ENCODE results near the gene GRIN2A.
A peak's percentile ranks its signal among the peaks of the same experiment; 100 is the strongest.

The GRIN2A gene

DNA sequence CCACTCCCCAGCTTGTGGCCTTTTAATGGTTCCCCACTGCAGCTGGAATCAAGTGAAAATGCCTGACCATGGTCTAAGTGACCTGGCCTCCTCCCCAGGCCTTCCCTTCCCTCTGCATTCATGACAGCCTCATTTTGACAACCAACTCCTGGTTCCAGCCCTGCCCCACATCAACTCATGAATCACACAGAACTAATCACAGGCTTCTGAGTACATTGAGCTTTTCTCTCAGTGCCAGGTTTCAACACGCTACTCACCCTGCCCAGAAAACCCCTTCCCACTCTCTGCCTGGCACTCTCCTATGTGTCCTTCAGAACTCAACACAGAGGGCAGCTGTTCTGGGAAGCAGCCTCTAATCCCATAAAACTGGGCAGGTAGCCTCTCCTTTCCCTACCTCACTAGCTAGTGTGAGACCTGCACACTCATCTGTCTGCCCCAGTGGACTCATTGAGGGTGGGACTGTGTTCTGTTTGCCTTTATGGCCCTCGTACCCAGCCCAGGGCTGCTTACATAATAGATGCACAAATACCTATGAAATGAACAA lies 313.6 kb downstream of the GRIN2A start:
- Histone ChIP-seq H3K27ac (ENCODE audit: low read depth, low read length) (no peak overlapping the region), H3K4me3 (ENCODE audit: low read depth, low read length) (no peak overlapping the region), H2AFZ (ENCODE audit: low read length, unreplicated experiment) (no peak overlapping the region), H3K4me1 (ENCODE audit: control insufficient read depth, insufficient read depth, low read length, unreplicated experiment) (no peaks in the 10 kb centered on the region), H3K36me3 (ENCODE audit: insufficient read depth, low read length) (no peaks in the 10 kb centered on the region), H3K27me3 (ENCODE audit: insufficient read depth, low read length) (no peaks in the 10 kb centered on the region), H3K79me2 (ENCODE audit: control insufficient read depth, insufficient read depth, low read length, unreplicated experiment) (no peaks in the 10 kb centered on the region)

DNA sequence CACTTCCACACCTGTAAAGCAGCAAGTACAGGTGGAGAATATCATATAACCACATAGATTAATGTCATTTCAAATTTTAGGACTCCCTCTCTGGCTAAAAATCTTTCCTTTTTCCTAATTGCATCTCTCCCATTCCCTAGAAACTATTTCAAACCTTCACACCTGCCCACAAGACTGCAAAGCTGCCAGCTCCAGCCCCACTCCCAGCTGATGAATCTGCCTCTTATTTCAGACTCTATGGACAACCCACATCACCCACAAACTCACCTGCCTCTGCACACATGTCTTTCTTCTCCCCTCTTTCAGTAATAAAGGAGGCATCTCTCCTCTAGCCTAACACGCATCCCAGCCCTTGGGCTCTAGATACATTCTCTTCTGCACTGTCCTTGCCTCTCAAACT lies 315.1 kb downstream of the GRIN2A start:
- no peaks in the 10 kb centered on the region for H3K27me3 ChIP-seq (ENCODE audit: insufficient read depth, low read length)
- no peak overlapping the region for H3K27ac ChIP-seq (ENCODE audit: low read depth, low read length)
- H2AFZ ChIP-seq (ENCODE audit: low read length, unreplicated experiment): no peak overlapping the region
- no peaks in the 10 kb centered on the region for H3K36me3 ChIP-seq (ENCODE audit: insufficient read depth, low read length)
- no peaks in the 10 kb centered on the region for H3K79me2 ChIP-seq (ENCODE audit: control insufficient read depth, insufficient read depth, low read length, unreplicated experiment)
- no peak overlapping the region for H3K4me3 ChIP-seq (ENCODE audit: low read depth, low read length)
- no peaks in the 10 kb centered on the region for H3K4me1 ChIP-seq (ENCODE audit: control insufficient read depth, insufficient read depth, low read length, unreplicated experiment)

DNA sequence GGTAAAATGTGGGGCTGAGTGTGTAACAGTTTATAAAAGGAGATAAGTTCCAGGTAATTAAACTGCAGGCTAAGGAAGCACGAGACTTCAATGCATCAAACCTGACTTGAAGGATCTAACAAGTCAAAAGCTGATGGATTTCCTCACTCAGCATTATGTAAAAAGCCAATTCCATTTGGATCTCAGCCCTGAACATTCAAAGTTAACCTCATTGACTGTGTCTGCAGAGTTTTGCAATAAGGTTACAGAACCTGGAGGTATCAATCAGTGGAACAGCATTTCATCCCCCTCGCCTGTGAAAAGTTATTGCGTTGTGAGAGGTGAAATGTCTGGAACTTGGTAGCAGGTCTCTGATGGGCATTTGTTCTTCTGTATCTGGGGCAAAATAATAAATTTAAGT lies 317.8 kb downstream of the GRIN2A start:
- no peak overlapping the region for H2AFZ ChIP-seq (ENCODE audit: low read length, unreplicated experiment)
- no peaks in the 10 kb centered on the region for H3K4me1 ChIP-seq (ENCODE audit: control insufficient read depth, insufficient read depth, low read length, unreplicated experiment)
- no peaks in the 10 kb centered on the region for H3K27me3 ChIP-seq (ENCODE audit: insufficient read depth, low read length)
- no peaks in the 10 kb centered on the region for H3K79me2 ChIP-seq (ENCODE audit: control insufficient read depth, insufficient read depth, low read length, unreplicated experiment)
- no peaks in the 10 kb centered on the region for H3K36me3 ChIP-seq (ENCODE audit: insufficient read depth, low read length)
- no peak overlapping the region for H3K27ac ChIP-seq (ENCODE audit: low read depth, low read length)
- H3K4me3 ChIP-seq (ENCODE audit: low read depth, low read length): no peak overlapping the region

DNA sequence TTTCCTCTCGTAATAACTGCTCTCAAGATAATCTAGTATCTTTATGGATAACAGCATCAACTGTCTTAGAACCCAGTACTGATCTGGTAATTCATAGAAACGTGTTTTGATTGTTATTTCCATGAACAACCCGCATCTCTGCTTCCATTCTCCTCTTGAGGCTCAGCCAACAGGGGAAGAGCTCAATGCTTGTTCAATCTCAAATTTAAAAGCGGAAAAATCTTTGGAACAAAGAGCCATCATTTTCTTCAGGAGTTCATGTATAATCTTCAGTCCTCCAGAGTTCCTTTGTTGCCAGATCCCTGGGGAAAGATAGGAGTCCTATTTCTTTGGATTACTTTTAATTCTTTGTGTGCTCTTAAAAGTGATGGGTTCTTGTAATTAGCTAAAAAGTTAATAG lies 319.9 kb downstream of the GRIN2A start:
- Histone ChIP-seq H3K27me3 (ENCODE audit: insufficient read depth, low read length) (no peaks in the 10 kb centered on the region), H3K4me3 (ENCODE audit: low read depth, low read length) (no peak overlapping the region), H3K79me2 (ENCODE audit: control insufficient read depth, insufficient read depth, low read length, unreplicated experiment) (no peaks in the 10 kb centered on the region), H2AFZ (ENCODE audit: low read length, unreplicated experiment) (no peak overlapping the region), H3K27ac (ENCODE audit: low read depth, low read length) (no peak overlapping the region), H3K4me1 (ENCODE audit: control insufficient read depth, insufficient read depth, low read length, unreplicated experiment) (no peaks in the 10 kb centered on the region), H3K36me3 (ENCODE audit: insufficient read depth, low read length) (no peaks in the 10 kb centered on the region)

DNA sequence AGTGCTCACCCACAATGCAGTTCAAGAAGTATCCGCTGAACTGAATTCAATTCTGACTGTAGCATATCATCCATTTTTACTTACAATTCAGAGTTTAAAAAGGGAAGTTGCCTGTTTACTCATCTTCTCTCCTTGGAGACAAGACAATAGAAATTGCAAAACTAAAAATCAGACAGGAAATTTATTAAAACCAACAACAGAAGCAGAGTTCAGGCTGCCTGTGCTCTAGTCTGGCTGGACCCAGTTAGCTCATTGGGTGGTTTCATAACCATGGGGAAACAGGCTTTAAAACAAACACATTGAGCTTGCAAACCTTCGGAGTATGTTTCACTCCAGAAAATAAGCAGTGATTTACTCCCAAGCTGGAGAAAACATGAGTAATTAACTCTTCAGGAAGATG lies 321.4 kb downstream of the GRIN2A start:
- Histone ChIP-seq H3K27ac (ENCODE audit: low read depth, low read length) (no peak overlapping the region), H3K4me1 (ENCODE audit: control insufficient read depth, insufficient read depth, low read length, unreplicated experiment) (no peaks in the 10 kb centered on the region), H3K27me3 (ENCODE audit: insufficient read depth, low read length) (no peaks in the 10 kb centered on the region), H3K4me3 (ENCODE audit: low read depth, low read length) (no peak overlapping the region), H3K36me3 (ENCODE audit: insufficient read depth, low read length) (no peaks in the 10 kb centered on the region), H3K79me2 (ENCODE audit: control insufficient read depth, insufficient read depth, low read length, unreplicated experiment) (no peaks in the 10 kb centered on the region), H2AFZ (ENCODE audit: low read length, unreplicated experiment) (no peak overlapping the region)

DNA sequence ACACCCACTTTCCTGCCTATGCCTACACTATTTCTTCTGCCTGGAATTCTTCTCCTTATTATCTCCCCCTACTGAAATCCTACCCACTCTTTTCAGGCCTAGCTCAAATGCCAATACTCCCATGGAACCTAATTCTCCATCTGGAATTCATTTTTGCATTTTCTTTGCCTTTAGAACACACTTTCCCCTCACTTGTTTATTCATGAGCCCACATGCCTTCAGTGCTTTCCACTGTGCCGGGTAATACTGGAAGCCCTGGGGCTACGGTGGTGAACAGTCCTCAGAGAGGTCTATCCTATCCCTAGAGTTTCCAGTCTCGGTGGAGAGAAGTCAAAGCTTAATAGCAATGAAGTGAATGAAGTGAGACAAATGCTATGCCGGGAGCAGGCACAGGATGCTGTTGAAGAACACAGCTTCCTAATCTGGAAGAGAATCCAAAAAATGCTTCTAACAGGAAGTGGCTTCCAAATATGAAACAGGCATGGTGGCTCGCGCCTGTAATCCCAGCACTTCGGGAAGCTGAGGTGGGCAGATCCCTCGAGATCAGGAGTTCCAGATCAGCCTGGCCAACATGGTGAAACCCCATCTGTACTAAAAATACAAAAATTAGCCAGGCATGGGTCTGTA lies 322.4 kb downstream of the GRIN2A start:
- Histone ChIP-seq H2AFZ (ENCODE audit: low read length, unreplicated experiment) (no peak overlapping the region), H3K4me1 (ENCODE audit: control insufficient read depth, insufficient read depth, low read length, unreplicated experiment) (no peaks in the 10 kb centered on the region), H3K4me3 (ENCODE audit: low read depth, low read length) (no peak overlapping the region), H3K27me3 (ENCODE audit: insufficient read depth, low read length) (no peaks in the 10 kb centered on the region), H3K36me3 (ENCODE audit: insufficient read depth, low read length) (no peaks in the 10 kb centered on the region), H3K27ac (ENCODE audit: low read depth, low read length) (no peak overlapping the region), H3K79me2 (ENCODE audit: control insufficient read depth, insufficient read depth, low read length, unreplicated experiment) (no peaks in the 10 kb centered on the region)

DNA sequence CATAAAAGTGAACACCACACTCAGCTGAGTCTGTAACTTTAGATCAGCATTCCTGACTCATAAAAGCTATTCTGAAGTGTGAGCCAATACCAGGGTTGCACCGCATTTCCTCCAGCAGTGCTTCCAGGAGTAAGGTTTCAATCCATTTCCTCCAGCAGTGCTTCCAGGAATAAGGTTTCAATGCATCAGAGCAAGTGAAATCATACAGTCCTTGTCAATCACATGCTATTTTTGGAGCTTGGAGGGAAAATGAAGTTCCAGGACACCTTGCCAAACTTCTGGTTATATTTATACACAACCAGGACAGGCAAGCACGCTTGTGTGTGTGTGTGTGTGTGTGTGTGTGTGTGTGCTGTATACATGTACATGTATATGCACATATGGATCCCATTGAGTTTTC lies 327.6 kb downstream of the GRIN2A start:
- no peaks in the 10 kb centered on the region for H3K79me2 ChIP-seq (ENCODE audit: control insufficient read depth, insufficient read depth, low read length, unreplicated experiment)
- H3K4me1 ChIP-seq (ENCODE audit: control insufficient read depth, insufficient read depth, low read length, unreplicated experiment): no peaks in the 10 kb centered on the region
- H3K27ac ChIP-seq (ENCODE audit: low read depth, low read length): no peak overlapping the region
- H3K4me3 ChIP-seq (ENCODE audit: low read depth, low read length): no peak overlapping the region
- no peaks in the 10 kb centered on the region for H3K27me3 ChIP-seq (ENCODE audit: insufficient read depth, low read length)
- H3K36me3 ChIP-seq (ENCODE audit: insufficient read depth, low read length): no peaks in the 10 kb centered on the region
- no peak overlapping the region for H2AFZ ChIP-seq (ENCODE audit: low read length, unreplicated experiment)

DNA sequence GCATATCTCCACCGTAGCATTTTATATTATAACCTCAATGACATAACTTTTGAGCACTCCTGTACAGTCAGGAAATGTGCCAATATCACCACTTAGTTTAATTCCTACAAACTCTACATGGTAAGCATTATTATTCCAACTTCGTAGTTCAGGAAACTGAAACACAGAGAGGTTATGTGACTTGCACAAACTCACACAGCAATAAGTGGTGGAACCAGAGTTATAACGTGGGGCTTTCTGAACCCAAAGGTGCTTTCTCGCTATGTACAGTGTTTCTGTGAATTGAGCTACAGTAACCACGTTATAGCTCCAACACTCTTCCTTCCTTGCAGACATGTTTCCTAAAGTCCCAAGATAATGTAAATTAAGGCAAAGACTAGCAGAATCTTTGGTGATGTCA lies 330.2 kb downstream of the GRIN2A start:
- no peak overlapping the region for H2AFZ ChIP-seq (ENCODE audit: low read length, unreplicated experiment)
- no peak overlapping the region for H3K27ac ChIP-seq (ENCODE audit: low read depth, low read length)
- no peaks in the 10 kb centered on the region for H3K36me3 ChIP-seq (ENCODE audit: insufficient read depth, low read length)
- H3K79me2 ChIP-seq (ENCODE audit: control insufficient read depth, insufficient read depth, low read length, unreplicated experiment): no peaks in the 10 kb centered on the region
- H3K4me1 ChIP-seq (ENCODE audit: control insufficient read depth, insufficient read depth, low read length, unreplicated experiment): no peaks in the 10 kb centered on the region
- H3K27me3 ChIP-seq (ENCODE audit: insufficient read depth, low read length): no peaks in the 10 kb centered on the region
- no peak overlapping the region for H3K4me3 ChIP-seq (ENCODE audit: low read depth, low read length)

DNA sequence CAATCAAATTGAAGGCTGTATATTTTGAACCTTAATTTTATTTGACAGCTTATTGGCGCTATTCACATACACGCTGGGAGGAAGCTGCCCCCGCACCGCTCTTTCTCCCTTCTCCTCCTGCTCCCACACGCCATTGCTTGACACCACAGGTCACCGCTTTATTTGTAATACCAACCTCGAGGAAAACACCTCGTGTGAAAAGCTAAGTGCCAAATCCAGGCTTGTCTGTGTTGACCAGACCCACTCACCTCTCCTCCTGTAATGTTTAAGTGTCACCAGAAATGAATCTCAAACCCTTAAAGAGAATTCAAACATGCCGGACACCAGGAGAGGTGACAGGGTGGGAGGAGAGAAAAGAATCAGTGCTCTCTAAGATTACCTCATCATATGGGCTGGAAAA lies 331.4 kb downstream of the GRIN2A start:
- peaks cover 9% of the 10 kb centered on the region for H3K4me1 ChIP-seq (ENCODE audit: control insufficient read depth, insufficient read depth, low read length, unreplicated experiment)
- no peaks in the 10 kb centered on the region for H3K27me3 ChIP-seq (ENCODE audit: insufficient read depth, low read length)
- H3K27ac ChIP-seq (ENCODE audit: low read depth, low read length): no peak overlapping the region
- H3K36me3 ChIP-seq (ENCODE audit: insufficient read depth, low read length): no peaks in the 10 kb centered on the region
- no peak overlapping the region for H3K4me3 ChIP-seq (ENCODE audit: low read depth, low read length)
- no peak overlapping the region for H2AFZ ChIP-seq (ENCODE audit: low read length, unreplicated experiment)
- no peaks in the 10 kb centered on the region for H3K79me2 ChIP-seq (ENCODE audit: control insufficient read depth, insufficient read depth, low read length, unreplicated experiment)

DNA sequence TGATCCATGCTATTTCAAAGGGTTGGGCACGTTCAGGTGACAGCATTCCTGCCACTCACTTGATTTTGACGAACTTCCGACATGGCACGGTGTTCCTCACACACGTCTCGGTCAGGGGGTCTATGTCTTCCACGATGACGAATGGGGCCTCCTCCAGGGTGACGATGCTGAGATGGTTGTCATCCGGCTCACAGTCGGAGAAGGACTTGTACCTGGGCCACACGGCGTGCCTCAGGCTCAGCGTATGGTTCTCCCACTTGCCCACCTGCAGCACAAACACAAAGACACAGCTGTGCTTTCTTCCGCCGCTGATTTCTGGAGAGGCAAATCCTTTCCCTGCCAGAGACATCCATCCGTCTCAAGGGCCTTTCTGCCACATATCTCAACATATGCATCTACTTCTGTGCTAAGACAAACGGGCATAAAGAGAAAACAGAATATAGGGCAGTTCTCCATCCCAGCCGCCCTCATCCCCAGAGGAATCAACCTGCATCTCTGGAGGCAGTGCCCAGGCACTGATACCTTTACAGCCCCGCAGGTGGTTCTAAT lies 332.5 kb downstream of the GRIN2A start:
- no peak overlapping the region for H3K27ac ChIP-seq (ENCODE audit: low read depth, low read length)
- H3K4me1 ChIP-seq (ENCODE audit: control insufficient read depth, insufficient read depth, low read length, unreplicated experiment): peaks cover 17% of the 10 kb centered on the region
- no peaks in the 10 kb centered on the region for H3K79me2 ChIP-seq (ENCODE audit: control insufficient read depth, insufficient read depth, low read length, unreplicated experiment)
- H3K27me3 ChIP-seq (ENCODE audit: insufficient read depth, low read length): no peaks in the 10 kb centered on the region
- H2AFZ ChIP-seq (ENCODE audit: low read length, unreplicated experiment): no peak overlapping the region
- H3K4me3 ChIP-seq (ENCODE audit: low read depth, low read length): no peak overlapping the region
- no peaks in the 10 kb centered on the region for H3K36me3 ChIP-seq (ENCODE audit: insufficient read depth, low read length)

DNA sequence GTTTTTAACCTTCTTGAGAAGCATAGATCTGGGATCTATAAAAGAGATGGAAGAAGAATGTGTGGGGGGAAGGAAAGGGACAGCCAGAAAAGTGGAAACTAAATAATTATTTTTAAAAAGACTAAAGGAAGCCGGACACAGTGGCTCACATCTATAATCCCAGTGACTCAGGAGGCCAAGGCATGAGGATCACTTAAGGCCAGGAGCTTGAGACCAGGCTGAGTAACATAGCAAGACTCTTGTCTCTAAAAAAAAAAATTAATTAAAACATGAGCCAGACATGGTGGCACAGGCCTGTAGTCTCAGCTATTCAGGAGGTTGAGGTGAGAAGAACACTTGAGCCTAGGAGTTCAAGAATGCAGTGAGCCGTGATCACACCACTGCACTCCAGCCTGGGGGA lies 335.1 kb downstream of the GRIN2A start:
- Histone ChIP-seq H3K27me3 (ENCODE audit: insufficient read depth, low read length) (no peaks in the 10 kb centered on the region), H3K4me1 (ENCODE audit: control insufficient read depth, insufficient read depth, low read length, unreplicated experiment) (peaks cover 19% of the 10 kb centered on the region), H3K27ac (ENCODE audit: low read depth, low read length) (peak overlapping the region; percentile 66), H3K36me3 (ENCODE audit: insufficient read depth, low read length) (no peaks in the 10 kb centered on the region), H3K4me3 (ENCODE audit: low read depth, low read length) (no peak overlapping the region), H2AFZ (ENCODE audit: low read length, unreplicated experiment) (no peak overlapping the region), H3K79me2 (ENCODE audit: control insufficient read depth, insufficient read depth, low read length, unreplicated experiment) (no peaks in the 10 kb centered on the region)
